A673 (cell line): ENCODE data around the gene ATG5. TPM values are rescaled to one million over a fixed set of nuclear protein-coding genes. Genes with fewer than 3 reads are reported as not detected.

Experiments
- BruUV-seq: library from RNA; stranded (reverse); fragments of 400-500 nt; replicated peaks from 2 replicates; lab custom pipeline; 2021; lab: Mats Ljungman, UMichigan
- CTCF ChIA-PET: fragments of 300-600 bp; sonication (Branson Sonifier 250); formaldehyde crosslinking; loops from one replicate; lab custom pipeline; 2022; ENCODE audit warnings: antibody characterized with exemption; lab: Charles Lee
- POLR2A ChIA-PET: fragments of 300-600 bp; sonication (Branson Sonifier 250); formaldehyde crosslinking; loops from one replicate; lab custom pipeline; 2022; ENCODE audit warnings: antibody characterized with exemption; ENCODE audit not compliant: low non-redundant PET; lab: Charles Lee
- DNase-seq: peaks from one replicate; pipeline ENCODE4 v3.0.0-alpha.2; 2015; ENCODE audit warnings: low spot score
- H3K27ac ChIP-seq: fragments of 200-600 bp; sonication (generic); 2 replicates; pipeline ENCODE4 v1.5.1; 2016; ENCODE audit warnings: mixed run types, low read depth, mild to moderate bottlenecking, mixed read lengths, antibody characterized with exemption, low read length; ENCODE audit not compliant: poor library complexity, severe bottlenecking
- H3K27me3 ChIP-seq: fragments of 200-600 bp; sonication (generic); replicated peaks from 2 replicates; pipeline ENCODE4 v1.6.1; 2017; ENCODE audit warnings: mixed run types, low read depth, mild to moderate bottlenecking, mixed read lengths, antibody characterized with exemption, low read length; ENCODE audit not compliant: insufficient read depth, poor library complexity
- H3K36me3 ChIP-seq: fragments of 200-600 bp; sonication (generic); 2 replicates; pipeline ENCODE4 v1.6.1; 2016; ENCODE audit warnings: mixed run types, mild to moderate bottlenecking, mixed read lengths, antibody characterized with exemption, low read length; ENCODE audit not compliant: insufficient read depth, poor library complexity, severe bottlenecking
- H3K4me1 ChIP-seq: fragments of 200-600 bp; sonication (generic); 2 replicates; pipeline ENCODE4 v1.6.1; 2017; ENCODE audit warnings: mixed run types, mild to moderate bottlenecking, mixed read lengths, antibody characterized with exemption, low read length; ENCODE audit not compliant: insufficient read depth, poor library complexity, severe bottlenecking
- H3K4me3 ChIP-seq: fragments of 200-600 bp; sonication (generic); 2 replicates; pipeline ENCODE4 v1.5.1; 2016; ENCODE audit warnings: low read depth, mixed run types, mild to moderate bottlenecking, mixed read lengths, low read length; ENCODE audit not compliant: poor library complexity, severe bottlenecking
- H3K9me3 ChIP-seq: fragments of 200-600 bp; sonication (generic); 2 replicates; pipeline ENCODE4 v1.6.1; 2016; ENCODE audit warnings: mixed run types, low read depth, mild to moderate bottlenecking, mixed read lengths, antibody characterized with exemption, low read length; ENCODE audit not compliant: poor library complexity, severe bottlenecking
- EZH2 ChIP-seq: fragments of 200-600 bp; sonication (generic); IDR thresholded peaks from 2 replicates; pipeline ENCODE4 v1.6.1; 2017; ENCODE audit warnings: borderline replicate concordance, low read depth, mild to moderate bottlenecking, mixed read lengths, antibody characterized with exemption, low read length; ENCODE audit not compliant: poor library complexity, severe bottlenecking
- intact Hi-C: fragments of 100-400 bp; cut with micrococcal nuclease; formaldehyde crosslinking; loops from one replicate; pipeline ENCODE4 v1.10.0; 2022; ENCODE audit not compliant: unreplicated experiment
- total RNA-seq: library from RNA; stranded (reverse); gene quantifications from 2 replicates; pipeline ENCODE4 v1.2.3, GENCODE V29; 2021
- TF ChIP-seq, protein P1 (sequence below): fragments of 300-800, 200-600 bp; sonication (generic); conservative IDR thresholded peaks from 2 replicates; pipeline ENCODE4 v1.5.1; 2017; ENCODE audit warnings: low read depth, mild to moderate bottlenecking, antibody characterized with exemption, low read length, moderate library complexity, mixed read lengths

ATG5 gene
- total RNA-seq, 1 experiment from 2014 or later = 37.0 TPM

DNA sequence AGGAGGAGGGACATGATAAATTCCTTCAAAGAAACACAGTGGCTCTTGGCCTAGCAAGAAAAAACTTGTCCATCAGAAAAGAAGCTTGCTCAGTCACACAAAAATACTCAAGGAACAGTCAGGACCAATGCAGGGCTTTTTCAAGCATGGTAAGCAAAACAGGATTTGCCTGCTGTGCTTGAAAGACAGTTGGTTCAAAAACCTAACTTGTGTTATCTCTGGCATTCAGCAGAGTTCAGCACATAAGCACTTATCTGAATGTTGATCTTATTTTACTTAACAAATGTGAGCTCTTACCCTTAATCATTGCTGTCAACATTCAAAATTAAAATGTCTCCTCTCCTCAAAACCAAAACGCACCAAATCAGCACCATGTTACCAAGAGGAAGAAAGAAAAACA, 38.3 kb downstream of the ATG5 start:
- POLR2A ChIA-PET = no interaction called here
- no peak for DNase-seq

DNA sequence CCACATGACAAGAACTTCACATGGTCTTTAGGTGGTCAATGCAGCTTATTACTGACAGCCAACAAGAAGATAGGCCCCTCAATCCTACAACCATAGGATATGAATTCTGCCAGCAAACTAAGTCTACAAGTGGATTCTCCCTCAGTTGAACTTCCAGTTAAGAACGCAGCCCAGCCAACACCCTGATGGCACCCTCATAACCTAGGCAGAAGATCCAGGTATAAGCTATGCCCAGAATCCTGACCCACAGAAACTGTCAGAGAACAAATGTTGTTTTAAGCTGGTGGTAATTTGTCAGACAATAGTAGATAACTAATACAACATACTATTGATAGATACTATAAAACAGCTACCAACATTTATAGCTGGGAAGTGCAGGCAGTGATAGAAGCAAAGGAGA, 38.8 kb downstream of the ATG5 start:
- ChIA-PET POLR2A (no interaction called here), CTCF (no interaction called here)
- DNase-seq = no peak
- H3K27me3 ChIP-seq = no peaks in the 10 kb centered on the region
- no peak overlapping the region for H3K4me3 ChIP-seq
- H3K4me1 ChIP-seq = no peaks in the 10 kb centered on the region
- no peak overlapping the region for H3K27ac ChIP-seq
- H3K9me3 ChIP-seq = peaks cover 8% of the 10 kb centered on the region
- intact Hi-C loops = no loop called here
- no TSS peak for BruUV-seq
- TF ChIP-seq, protein P1, sequence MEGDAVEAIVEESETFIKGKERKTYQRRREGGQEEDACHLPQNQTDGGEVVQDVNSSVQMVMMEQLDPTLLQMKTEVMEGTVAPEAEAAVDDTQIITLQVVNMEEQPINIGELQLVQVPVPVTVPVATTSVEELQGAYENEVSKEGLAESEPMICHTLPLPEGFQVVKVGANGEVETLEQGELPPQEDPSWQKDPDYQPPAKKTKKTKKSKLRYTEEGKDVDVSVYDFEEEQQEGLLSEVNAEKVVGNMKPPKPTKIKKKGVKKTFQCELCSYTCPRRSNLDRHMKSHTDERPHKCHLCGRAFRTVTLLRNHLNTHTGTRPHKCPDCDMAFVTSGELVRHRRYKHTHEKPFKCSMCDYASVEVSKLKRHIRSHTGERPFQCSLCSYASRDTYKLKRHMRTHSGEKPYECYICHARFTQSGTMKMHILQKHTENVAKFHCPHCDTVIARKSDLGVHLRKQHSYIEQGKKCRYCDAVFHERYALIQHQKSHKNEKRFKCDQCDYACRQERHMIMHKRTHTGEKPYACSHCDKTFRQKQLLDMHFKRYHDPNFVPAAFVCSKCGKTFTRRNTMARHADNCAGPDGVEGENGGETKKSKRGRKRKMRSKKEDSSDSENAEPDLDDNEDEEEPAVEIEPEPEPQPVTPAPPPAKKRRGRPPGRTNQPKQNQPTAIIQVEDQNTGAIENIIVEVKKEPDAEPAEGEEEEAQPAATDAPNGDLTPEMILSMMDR = no peak
- no peak for TF ChIP-seq EZH2
- peaks cover 12% of the 10 kb centered on the region for H3K36me3 ChIP-seq

More for the DNA sequence above, 38.3 kb downstream of the ATG5 start:
- intact Hi-C loops = no loop called here
- TF ChIP-seq, protein P1 = no peak
- TF ChIP-seq EZH2 = no peak
- Histone ChIP-seq H3K4me3 (no peak overlapping the region), H3K4me1 (no peaks in the 10 kb centered on the region), H3K27ac (no peak overlapping the region), H3K36me3 (peaks cover 17% of the 10 kb centered on the region), H3K27me3 (no peaks in the 10 kb centered on the region), H3K9me3 (peaks cover 8% of the 10 kb centered on the region)
- no TSS peak for BruUV-seq
- CTCF ChIA-PET = no interaction called here

DNA sequence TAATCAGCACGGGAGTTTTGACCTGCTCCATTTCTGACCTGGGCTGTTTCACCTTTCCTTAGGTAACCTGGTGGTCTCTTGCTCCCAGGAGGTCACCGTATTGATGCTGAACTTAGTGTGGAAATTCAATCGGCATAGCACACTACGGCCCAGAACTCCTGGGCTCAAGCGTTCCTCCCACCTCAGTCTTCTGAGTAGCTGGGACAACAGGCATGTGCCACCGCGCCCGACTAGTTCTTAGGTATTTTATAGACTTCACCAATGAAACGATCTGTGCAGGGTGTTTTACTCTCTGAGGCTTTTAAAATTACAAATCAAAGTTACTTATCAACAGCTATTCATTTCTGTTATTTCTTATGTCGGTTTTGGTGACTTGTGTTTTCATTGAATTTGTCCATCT, 42.1 kb downstream of the ATG5 start:
- H3K27me3 ChIP-seq = no peaks in the 10 kb centered on the region

More for the DNA sequence above, 42.1 kb downstream of the ATG5 start:
- Histone ChIP-seq H3K36me3 (no peaks in the 10 kb centered on the region), H3K4me3 (no peak overlapping the region), H3K4me1 (no peaks in the 10 kb centered on the region), H3K9me3 (no peaks in the 10 kb centered on the region), H3K27ac (no peak overlapping the region)
- ChIA-PET POLR2A (no interaction called here), CTCF (no interaction called here)
- no TSS peak for BruUV-seq
- intact Hi-C loops = no loop called here
- no peak for DNase-seq
- TF ChIP-seq, protein P1 = no peak
- no peak for TF ChIP-seq EZH2
